Measurements from ENCODE around the gene RPS18.

DNA sequence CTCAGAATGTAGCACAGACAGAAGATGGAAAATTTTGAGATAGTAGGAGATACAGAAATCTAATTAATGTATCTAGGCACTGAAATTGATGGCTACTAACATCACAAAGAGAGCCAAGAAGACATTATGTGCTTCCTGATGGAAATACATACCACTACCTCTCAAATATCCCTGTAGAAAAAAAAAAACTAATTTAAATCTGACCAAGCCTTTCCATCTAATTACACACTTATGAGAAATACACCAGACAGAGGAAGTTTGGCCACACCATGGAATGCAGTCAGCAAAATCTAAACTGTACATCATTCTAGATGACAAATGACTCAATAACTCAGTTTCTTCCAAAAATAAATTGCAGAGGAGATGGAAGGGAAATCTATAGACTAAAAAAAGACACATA is 19.1 kb upstream of the RPS18 start:
- TF ChIP-seq, protein P1, sequence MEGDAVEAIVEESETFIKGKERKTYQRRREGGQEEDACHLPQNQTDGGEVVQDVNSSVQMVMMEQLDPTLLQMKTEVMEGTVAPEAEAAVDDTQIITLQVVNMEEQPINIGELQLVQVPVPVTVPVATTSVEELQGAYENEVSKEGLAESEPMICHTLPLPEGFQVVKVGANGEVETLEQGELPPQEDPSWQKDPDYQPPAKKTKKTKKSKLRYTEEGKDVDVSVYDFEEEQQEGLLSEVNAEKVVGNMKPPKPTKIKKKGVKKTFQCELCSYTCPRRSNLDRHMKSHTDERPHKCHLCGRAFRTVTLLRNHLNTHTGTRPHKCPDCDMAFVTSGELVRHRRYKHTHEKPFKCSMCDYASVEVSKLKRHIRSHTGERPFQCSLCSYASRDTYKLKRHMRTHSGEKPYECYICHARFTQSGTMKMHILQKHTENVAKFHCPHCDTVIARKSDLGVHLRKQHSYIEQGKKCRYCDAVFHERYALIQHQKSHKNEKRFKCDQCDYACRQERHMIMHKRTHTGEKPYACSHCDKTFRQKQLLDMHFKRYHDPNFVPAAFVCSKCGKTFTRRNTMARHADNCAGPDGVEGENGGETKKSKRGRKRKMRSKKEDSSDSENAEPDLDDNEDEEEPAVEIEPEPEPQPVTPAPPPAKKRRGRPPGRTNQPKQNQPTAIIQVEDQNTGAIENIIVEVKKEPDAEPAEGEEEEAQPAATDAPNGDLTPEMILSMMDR (IDR thresholded peaks at IDR 0.05), result no peak
- no peak for TF ChIP-seq POLR2A (IDR thresholded peaks at IDR 0.05)
